Adipocyte (in vitro differentiated cells): ENCODE results near the gene ZNF254.

Experiments
- DNase-seq: peaks from one replicate; pipeline ENCODE4 v3.0.0-alpha.2; 2015; ENCODE audit warnings: low read depth
- H3K27me3 ChIP-seq: replicated peaks from 2 replicates; pipeline ENCODE4 v1.7.0; 2013; ENCODE audit warnings: mild to moderate bottlenecking, low read length, moderate library complexity; ENCODE audit not compliant: control insufficient read depth, insufficient read depth
- H3K36me3 ChIP-seq: 2 replicates; pipeline ENCODE4 v1.7.0; 2013; ENCODE audit warnings: low read length, mild to moderate bottlenecking, moderate library complexity; ENCODE audit not compliant: control insufficient read depth, insufficient read depth, severe bottlenecking
- H3K4me1 ChIP-seq: 2 replicates; pipeline ENCODE4 v1.7.0; 2013; ENCODE audit warnings: mild to moderate bottlenecking, low read length, moderate library complexity; ENCODE audit not compliant: control insufficient read depth, insufficient read depth
- H3K4me3 ChIP-seq: 2 replicates; pipeline ENCODE4 v1.7.0; 2013; ENCODE audit warnings: mild to moderate bottlenecking, low read length, moderate library complexity
- H3K9ac ChIP-seq: 2 replicates; pipeline ENCODE4 v1.7.0; 2013; ENCODE audit warnings: mild to moderate bottlenecking, low read length, moderate library complexity
- H3K9me3 ChIP-seq: 2 replicates; pipeline ENCODE4 v1.7.0; 2013; ENCODE audit warnings: mild to moderate bottlenecking, low read length, moderate library complexity; ENCODE audit not compliant: control insufficient read depth

ZNF254 gene

DNA sequence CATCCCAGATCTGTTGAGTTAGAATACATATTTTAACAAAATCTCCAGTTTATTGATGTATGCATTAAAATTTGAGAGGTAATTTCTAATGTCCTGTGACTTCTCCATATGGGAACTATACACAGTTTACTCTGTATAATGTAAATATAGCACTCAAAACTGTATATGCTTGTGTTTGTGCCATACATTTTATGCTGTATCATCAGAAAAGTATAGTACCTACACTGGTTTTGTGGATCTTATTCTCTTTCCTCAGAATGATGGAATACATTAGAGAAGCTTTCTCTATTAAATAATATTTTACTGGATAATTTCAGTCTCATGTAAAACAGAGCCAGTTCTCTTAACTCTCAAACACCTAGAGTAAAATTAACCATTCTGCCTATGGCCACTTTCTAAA, 53.6 kb downstream of the ZNF254 start:
- no peaks in the 10 kb centered on the region for H3K4me1 ChIP-seq
- DNase-seq = no peak
- peak overlapping the region; percentile 48 for H3K4me3 ChIP-seq
- peaks cover 33% of the 10 kb centered on the region for H3K36me3 ChIP-seq
- H3K9me3 ChIP-seq = peaks cover 83% of the 10 kb centered on the region
- no peak overlapping the region for H3K9ac ChIP-seq
- no peaks in the 10 kb centered on the region for H3K27me3 ChIP-seq

DNA sequence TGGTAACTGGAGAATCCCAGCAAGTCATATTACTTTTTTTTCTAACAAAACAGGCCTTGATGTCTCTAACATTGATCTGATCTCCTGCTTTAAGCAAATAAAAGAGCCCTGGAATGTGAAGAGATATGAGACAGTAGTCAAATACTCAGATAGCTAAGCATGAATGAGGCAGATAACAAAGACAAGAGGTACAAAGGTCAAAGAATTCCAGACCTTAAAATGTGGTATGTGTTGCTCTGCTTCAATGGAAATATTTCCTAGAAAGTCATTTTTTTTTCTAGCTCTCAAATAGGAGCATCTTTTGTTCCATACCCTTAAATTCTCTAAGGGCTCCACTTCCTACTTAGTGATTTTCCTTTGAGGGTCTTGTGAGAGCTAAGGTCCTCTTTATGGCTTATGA, 54.6 kb downstream of the ZNF254 start:
- Histone ChIP-seq H3K4me1 (no peaks in the 10 kb centered on the region), H3K9ac (no peak overlapping the region), H3K4me3 (no peak overlapping the region), H3K36me3 (peaks cover 27% of the 10 kb centered on the region), H3K27me3 (no peaks in the 10 kb centered on the region), H3K9me3 (peaks cover 80% of the 10 kb centered on the region)
- no peak for DNase-seq

DNA sequence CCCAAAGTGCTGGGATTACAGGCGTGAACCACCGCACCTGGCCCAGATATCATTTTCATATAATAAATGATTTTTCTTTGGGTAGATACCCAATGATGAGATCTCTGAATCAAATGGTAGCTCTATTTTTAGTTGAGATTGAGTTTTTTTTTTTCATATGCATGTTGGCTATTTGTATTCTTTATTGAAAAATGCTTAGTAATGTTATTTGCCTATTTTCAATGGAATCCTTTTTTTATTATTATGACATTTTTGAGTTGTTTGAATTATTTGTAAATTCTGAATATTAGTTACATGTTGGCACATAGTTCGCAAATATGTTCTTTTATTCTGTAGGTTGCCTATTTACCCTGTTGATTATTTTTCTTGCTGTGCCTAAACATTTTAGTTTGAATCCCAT, 55.8 kb downstream of the ZNF254 start:
- Histone ChIP-seq H3K27me3 (no peaks in the 10 kb centered on the region), H3K9ac (no peak overlapping the region), H3K36me3 (peaks cover 22% of the 10 kb centered on the region), H3K4me1 (no peaks in the 10 kb centered on the region), H3K9me3 (peaks cover 75% of the 10 kb centered on the region), H3K4me3 (no peak overlapping the region)
- DNase-seq = no peak

DNA sequence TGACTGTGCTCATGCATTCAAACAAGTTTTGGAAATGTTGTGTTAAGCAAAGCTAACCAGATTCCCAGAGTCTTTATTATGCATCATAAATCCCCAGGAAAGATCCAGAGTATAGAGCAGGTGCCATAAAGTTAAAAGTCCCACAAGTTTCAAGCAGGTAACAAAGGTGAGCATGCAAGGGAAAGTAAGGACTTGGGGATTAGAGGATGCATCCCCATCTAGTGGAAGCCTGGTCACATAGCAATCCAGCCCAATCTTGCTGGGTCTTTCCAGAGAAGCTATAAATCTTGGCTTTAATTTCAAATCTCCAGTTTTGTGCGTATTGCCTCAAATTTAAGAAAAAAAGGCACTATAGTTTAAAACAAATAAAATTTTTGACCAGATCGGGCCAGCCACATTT, 72.7 kb downstream of the ZNF254 start:
- no peaks in the 10 kb centered on the region for H3K4me1 ChIP-seq
- no peak overlapping the region for H3K4me3 ChIP-seq
- no peaks in the 10 kb centered on the region for H3K27me3 ChIP-seq
- peak; percentile 12 for DNase-seq
- peaks cover 14% of the 10 kb centered on the region for H3K36me3 ChIP-seq
- peaks cover 19% of the 10 kb centered on the region for H3K9me3 ChIP-seq
- no peak overlapping the region for H3K9ac ChIP-seq

DNA sequence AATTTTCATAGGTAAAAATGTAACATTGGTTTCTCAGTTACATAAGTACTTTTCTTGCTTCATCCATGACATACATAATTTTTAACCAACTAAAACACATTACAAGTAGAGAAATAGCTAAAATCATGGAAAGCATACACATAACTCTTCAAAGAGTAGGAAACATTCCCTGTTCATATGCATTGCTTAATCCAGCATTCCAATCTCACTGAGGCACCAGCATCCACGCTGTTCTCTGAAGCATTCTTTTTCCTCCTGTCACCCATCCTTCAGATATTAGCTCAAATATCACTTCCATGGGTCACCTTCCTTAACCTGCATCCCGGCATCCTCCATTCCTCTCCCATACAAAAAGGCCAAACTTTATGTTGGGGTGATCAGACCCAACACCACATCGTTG, 79.1 kb downstream of the ZNF254 start:
- H3K36me3 ChIP-seq = no peaks in the 10 kb centered on the region
- no peaks in the 10 kb centered on the region for H3K27me3 ChIP-seq
- peaks cover 9% of the 10 kb centered on the region for H3K9me3 ChIP-seq
- DNase-seq = peak; percentile 32
- H3K4me3 ChIP-seq = no peak overlapping the region
- no peak overlapping the region for H3K9ac ChIP-seq
- no peaks in the 10 kb centered on the region for H3K4me1 ChIP-seq

DNA sequence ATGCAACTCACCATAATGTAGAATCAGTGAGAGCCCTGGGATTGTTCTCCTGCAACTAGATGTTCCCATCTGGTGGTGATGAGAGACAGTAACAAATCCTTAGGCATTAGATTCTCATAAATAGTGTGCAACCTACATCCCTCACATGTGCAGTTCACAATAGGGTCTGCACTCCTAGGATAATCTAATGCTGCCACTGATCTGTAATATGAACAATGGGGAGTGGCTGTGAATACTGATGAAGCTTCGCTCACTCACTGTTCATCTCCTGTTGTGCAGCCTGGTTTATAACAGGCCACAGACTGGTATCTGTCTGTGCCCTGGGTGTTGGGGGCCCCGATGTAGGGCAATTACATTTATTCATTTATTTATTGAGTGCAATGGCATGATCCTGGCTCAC, 86.9 kb downstream of the ZNF254 start:
- no peaks in the 10 kb centered on the region for H3K4me1 ChIP-seq
- no peak overlapping the region for H3K4me3 ChIP-seq
- peaks cover 11% of the 10 kb centered on the region for H3K9me3 ChIP-seq
- H3K9ac ChIP-seq = no peak overlapping the region
- H3K36me3 ChIP-seq = no peaks in the 10 kb centered on the region
- no peak for DNase-seq
- no peaks in the 10 kb centered on the region for H3K27me3 ChIP-seq

DNA sequence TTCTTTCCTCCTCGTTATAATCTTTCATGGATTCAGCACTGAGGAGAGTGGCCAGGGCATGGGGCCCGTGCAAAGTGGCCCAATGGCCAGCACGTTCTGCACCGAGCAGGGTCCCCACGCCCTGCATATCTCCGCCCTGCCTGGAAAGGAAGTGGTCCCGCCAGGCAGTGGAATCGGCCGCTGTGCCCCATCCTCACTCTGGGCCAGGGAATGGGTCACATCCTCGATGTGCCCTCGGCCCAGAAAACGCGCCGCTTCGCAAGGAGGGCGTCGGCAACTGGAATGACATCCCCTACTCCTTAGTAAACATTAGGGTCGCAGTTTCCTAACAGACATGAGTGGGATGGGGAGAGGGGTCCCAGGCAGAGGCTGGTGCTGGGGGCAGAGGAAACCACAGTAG, 90.7 kb downstream of the ZNF254 start:
- H3K9ac ChIP-seq = no peak overlapping the region
- no peaks in the 10 kb centered on the region for H3K36me3 ChIP-seq
- no peaks in the 10 kb centered on the region for H3K27me3 ChIP-seq
- H3K4me3 ChIP-seq = no peak overlapping the region
- peaks cover 19% of the 10 kb centered on the region for H3K9me3 ChIP-seq
- DNase-seq = no peak
- no peaks in the 10 kb centered on the region for H3K4me1 ChIP-seq

DNA sequence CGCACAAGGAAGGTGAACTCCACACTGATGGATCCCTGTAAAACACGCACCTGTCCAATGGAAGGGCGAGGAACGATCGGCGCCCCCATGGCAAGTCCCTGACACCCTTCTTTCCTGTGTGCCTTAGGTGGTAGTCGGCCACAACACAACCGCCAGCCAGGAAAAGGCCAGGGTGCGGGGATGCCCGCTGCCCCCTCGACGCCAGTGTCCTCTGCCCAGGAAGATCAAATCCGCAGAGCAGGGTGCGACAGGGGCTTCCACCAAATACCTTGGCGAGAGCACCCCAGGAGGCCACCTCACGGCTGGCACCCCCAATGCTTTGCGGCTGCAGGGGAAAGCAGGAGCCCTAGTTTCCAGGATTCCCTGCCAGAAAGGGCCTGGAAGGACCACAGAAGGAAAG, 91.2 kb downstream of the ZNF254 start:
- no peaks in the 10 kb centered on the region for H3K4me1 ChIP-seq
- peaks cover 19% of the 10 kb centered on the region for H3K9me3 ChIP-seq
- no peak for DNase-seq
- no peak overlapping the region for H3K4me3 ChIP-seq
- no peaks in the 10 kb centered on the region for H3K27me3 ChIP-seq
- H3K9ac ChIP-seq = no peak overlapping the region
- H3K36me3 ChIP-seq = no peaks in the 10 kb centered on the region
